Stomach (tissue), 4 donors: ENCODE data around the gene UGT2A3.

Experiments
- CTCF ChIP-seq, 7 experiments: fragments of 450-650 bp in 4 of 7; fragments of 200-600 bp in 3 of 7; sonication (generic) in 3 of 7; IDR thresholded peaks; one replicate each; pipeline ENCODE4 v1.5.1; 2016 to 2019; ENCODE audit warnings: antibody characterized with exemption in 7 of 7, control low read depth in 2 of 7, mild to moderate bottlenecking in 1 of 7
- EP300 ChIP-seq: sonication (generic); formaldehyde crosslinking; IDR thresholded peaks from one replicate; pipeline ENCODE4 v1.6.1; 2017; ENCODE audit warnings: antibody characterized with exemption
- POLR2A ChIP-seq, 4 donors: fragments of 450-650 bp; IDR thresholded peaks; one replicate each; pipeline ENCODE4 v1.6.1; 2016; ENCODE audit warnings: antibody characterized with exemption in 4 of 4, control low read depth in 2 of 4, mild to moderate bottlenecking in 1 of 4, moderate library complexity in 1 of 4
- POLR2AphosphoS5 ChIP-seq, 3 donors: sonication (generic); formaldehyde crosslinking; IDR thresholded peaks; one replicate each; pipeline ENCODE4 v1.6.1; 2016; ENCODE audit warnings: antibody characterized with exemption in 3 of 3

GRCh38 chr4:68921051-68921450, 30.6 kb downstream of the UGT2A3 start:
- no peak for TF ChIP-seq POLR2A (IDR thresholded peaks at IDR 0.05)
- TF ChIP-seq CTCF (IDR thresholded peaks at IDR 0.05): no peak
- no peak for TF ChIP-seq EP300
- TF ChIP-seq POLR2AphosphoS5 (IDR thresholded peaks at IDR 0.05): no peak
